ENCODE data around the gene DRICH1.
"Not testable (repeated sequence)": the region's sequence is repeated elsewhere in the genome, so short reads cannot be mapped to it uniquely, and the experiment has no call there.

The DRICH1 gene

GRCh38 chr22:23640206-23640605 lies 8.1 kb upstream of the DRICH1 start:
- H3K4me1 ChIP-seq (ENCODE audit: insufficient read depth, low read length); H3K4me3 ChIP-seq (ENCODE audit: low read length); H3K36me3 ChIP-seq (ENCODE audit: insufficient read depth, low read length); H3K9me3 ChIP-seq (ENCODE audit: insufficient read depth, low read depth, low read length); H3K9ac ChIP-seq (ENCODE audit: low read depth, low read length); H3K27ac ChIP-seq (ENCODE audit: low read depth, low read length); H3K27me3 ChIP-seq (ENCODE audit: insufficient read depth, low read length): not testable (repeated sequence)
- 90% methylated on average over 6 of the region's 6 CpGs for WGBS

GRCh38 chr22:23639661-23640060 lies 7.5 kb upstream of the DRICH1 start:
- WGBS: 90% methylated on average over 7 of the region's 7 CpGs
- no peak overlapping the region for H3K4me3 ChIP-seq (ENCODE audit: low read length)
- H3K9ac ChIP-seq (ENCODE audit: low read depth, low read length): no peak overlapping the region
- H3K27ac ChIP-seq (ENCODE audit: low read depth, low read length): no peak overlapping the region
- no peaks in the 10 kb centered on the region for H3K4me1 ChIP-seq (ENCODE audit: insufficient read depth, low read length)
- H3K9me3 ChIP-seq (ENCODE audit: insufficient read depth, low read depth, low read length): no peaks in the 10 kb centered on the region
- no peaks in the 10 kb centered on the region for H3K27me3 ChIP-seq (ENCODE audit: insufficient read depth, low read length)
- H3K36me3 ChIP-seq (ENCODE audit: insufficient read depth, low read length): no peaks in the 10 kb centered on the region

- H3K9ac ChIP-seq (ENCODE audit: low read depth, low read length): no peak overlapping the region
- WGBS: 81% methylated on average over 11 of the region's 12 CpGs
- no peak overlapping the region for H3K4me3 ChIP-seq (ENCODE audit: low read length)
- no peaks in the 10 kb centered on the region for H3K9me3 ChIP-seq (ENCODE audit: insufficient read depth, low read depth, low read length)
- H3K27me3 ChIP-seq (ENCODE audit: insufficient read depth, low read length): no peaks in the 10 kb centered on the region
- H3K27ac ChIP-seq (ENCODE audit: low read depth, low read length): no peak overlapping the region
- no peaks in the 10 kb centered on the region for H3K4me1 ChIP-seq (ENCODE audit: insufficient read depth, low read length)
- H3K36me3 ChIP-seq (ENCODE audit: insufficient read depth, low read length): no peaks in the 10 kb centered on the region
Measured at GRCh38 chr22:23638611-23639010, 6.5 kb upstream of the DRICH1 start.

GRCh38 chr22:23635291-23635690 lies 3.2 kb upstream of the DRICH1 start:
- not testable (repeated sequence) for H3K4me3 ChIP-seq (ENCODE audit: low read length); H3K4me1 ChIP-seq (ENCODE audit: insufficient read depth, low read length); H3K9ac ChIP-seq (ENCODE audit: low read depth, low read length); H3K27me3 ChIP-seq (ENCODE audit: insufficient read depth, low read length); H3K27ac ChIP-seq (ENCODE audit: low read depth, low read length); H3K9me3 ChIP-seq (ENCODE audit: insufficient read depth, low read depth, low read length); H3K36me3 ChIP-seq (ENCODE audit: insufficient read depth, low read length)
- WGBS: 83% methylated on average over 8 of the region's 8 CpGs

- not testable (repeated sequence) for H3K27ac ChIP-seq (ENCODE audit: low read depth, low read length); H3K9me3 ChIP-seq (ENCODE audit: insufficient read depth, low read depth, low read length); H3K27me3 ChIP-seq (ENCODE audit: insufficient read depth, low read length); H3K9ac ChIP-seq (ENCODE audit: low read depth, low read length); H3K36me3 ChIP-seq (ENCODE audit: insufficient read depth, low read length); H3K4me1 ChIP-seq (ENCODE audit: insufficient read depth, low read length); H3K4me3 ChIP-seq (ENCODE audit: low read length)
- WGBS: 84% methylated on average over 6 of the region's 6 CpGs
Measured at GRCh38 chr22:23628056-23628743, 3.9 kb downstream of the DRICH1 start.

GRCh38 chr22:23627401-23628055 lies 4.6 kb downstream of the DRICH1 start:
- WGBS: 80% methylated on average over 3 of the region's 3 CpGs
- not testable (repeated sequence) for H3K36me3 ChIP-seq (ENCODE audit: insufficient read depth, low read length); H3K9ac ChIP-seq (ENCODE audit: low read depth, low read length); H3K27ac ChIP-seq (ENCODE audit: low read depth, low read length); H3K27me3 ChIP-seq (ENCODE audit: insufficient read depth, low read length); H3K4me3 ChIP-seq (ENCODE audit: low read length); H3K4me1 ChIP-seq (ENCODE audit: insufficient read depth, low read length); H3K9me3 ChIP-seq (ENCODE audit: insufficient read depth, low read depth, low read length)

GRCh38 chr22:23626286-23626975 lies 5.7 kb downstream of the DRICH1 start:
- H3K36me3 ChIP-seq (ENCODE audit: insufficient read depth, low read length): no peaks in the 10 kb centered on the region
- 0 out of 2 replicates have a peak, but pooled peaks cover 3% of the 10 kb centered on the region for H3K4me1 ChIP-seq (ENCODE audit: insufficient read depth, low read length)
- no peak overlapping the region for H3K27ac ChIP-seq (ENCODE audit: low read depth, low read length)
- H3K9ac ChIP-seq (ENCODE audit: low read depth, low read length): no peak overlapping the region
- H3K27me3 ChIP-seq (ENCODE audit: insufficient read depth, low read length): no peaks in the 10 kb centered on the region; the same call in 1 of the 2 replicates
- H3K4me3 ChIP-seq (ENCODE audit: low read length): no peak overlapping the region
- no peaks in the 10 kb centered on the region for H3K9me3 ChIP-seq (ENCODE audit: insufficient read depth, low read depth, low read length)
- 80% methylated on average over 2 of the region's 2 CpGs for WGBS

- 0 out of 2 replicates have a peak, but pooled peaks cover 3% of the 10 kb centered on the region for H3K4me1 ChIP-seq (ENCODE audit: insufficient read depth, low read length)
- H3K27me3 ChIP-seq (ENCODE audit: insufficient read depth, low read length): no peaks in the 10 kb centered on the region; the same call in 1 of the 2 replicates
- no peaks in the 10 kb centered on the region for H3K9me3 ChIP-seq (ENCODE audit: insufficient read depth, low read depth, low read length)
- H3K36me3 ChIP-seq (ENCODE audit: insufficient read depth, low read length): no peaks in the 10 kb centered on the region
- H3K9ac ChIP-seq (ENCODE audit: low read depth, low read length): no peak overlapping the region
- no peak overlapping the region for H3K4me3 ChIP-seq (ENCODE audit: low read length)
- no peak overlapping the region for H3K27ac ChIP-seq (ENCODE audit: low read depth, low read length)
- WGBS: 42% methylated on average over 2 of the region's 2 CpGs
Measured at GRCh38 chr22:23622634-23623033, 9.5 kb downstream of the DRICH1 start.

GRCh38 chr22:23621916-23622315 lies 10.2 kb downstream of the DRICH1 start:
- 92% methylated on average over 2 of the region's 2 CpGs for WGBS
- H3K9me3 ChIP-seq (ENCODE audit: insufficient read depth, low read depth, low read length); H3K4me1 ChIP-seq (ENCODE audit: insufficient read depth, low read length): not testable (repeated sequence)

GRCh38 chr22:23621082-23621780 lies 10.9 kb downstream of the DRICH1 start:
- Histone ChIP-seq H3K4me3 (ENCODE audit: low read length) (no peak overlapping the region), H3K27me3 (ENCODE audit: insufficient read depth, low read length) (no peaks in the 10 kb centered on the region; the same call in 1 of the 2 replicates), H3K36me3 (ENCODE audit: insufficient read depth, low read length) (no peaks in the 10 kb centered on the region), H3K9me3 (ENCODE audit: insufficient read depth, low read depth, low read length) (no peaks in the 10 kb centered on the region), H3K9ac (ENCODE audit: low read depth, low read length) (no peak overlapping the region), H3K27ac (ENCODE audit: low read depth, low read length) (no peak overlapping the region), H3K4me1 (ENCODE audit: insufficient read depth, low read length) (0 out of 2 replicates have a peak, but pooled peaks cover 3% of the 10 kb centered on the region)
- WGBS: 91% methylated on average over 9 of the region's 9 CpGs

More at GRCh38 chr22:23621916-23622315, 10.2 kb downstream of the DRICH1 start:
- H3K27ac ChIP-seq (ENCODE audit: low read depth, low read length); H3K4me3 ChIP-seq (ENCODE audit: low read length); H3K9ac ChIP-seq (ENCODE audit: low read depth, low read length); H3K36me3 ChIP-seq (ENCODE audit: insufficient read depth, low read length); H3K27me3 ChIP-seq (ENCODE audit: insufficient read depth, low read length): not testable (repeated sequence)

Measured in HUES64 (cell line).